SK-N-SH (cell line): ENCODE measurements around the gene FAM131C. TPM values are rescaled to one million over a fixed set of nuclear protein-coding genes. Genes with fewer than 3 reads are reported as not detected.

ENCODE experiments used
- CTCF ChIA-PET: fragments of 300-600, 350-600 bp; formaldehyde crosslinking; extraction: SDS; loops from one replicate; lab custom pipeline; 2021; lab: Yijun Ruan, JAX
- POLR2A ChIA-PET: fragments of 350-600 bp; sonication (Branson Sonifier 250); formaldehyde crosslinking; extraction: SDS; loops from one replicate; lab custom pipeline; 2020; ENCODE audit warnings: antibody characterized with exemption, inconsistent platforms; lab: Yijun Ruan, JAX
- DNase-seq: peaks from one replicate; pipeline ENCODE4 v3.0.0; 2012
- H2AFZ ChIP-seq: fragments of 200-600 bp; sonication (generic); 2 replicates; pipeline ENCODE4 v1.8.1; 2016; ENCODE audit warnings: antibody characterized with exemption, mild to moderate bottlenecking, low read depth
- H3F3A ChIP-seq: fragments of 200-600 bp; sonication (generic); replicated peaks from 2 replicates; pipeline ENCODE3; 2016; ENCODE audit warnings: antibody characterized with exemption, mild to moderate bottlenecking; ENCODE audit not compliant: insufficient read depth
- H3K27ac ChIP-seq, 2 experiments: fragments of 200-500 bp in 1 of 2; fragments of 200-600 bp in 1 of 2; sonication (Bioruptor generic) in 1 of 2; sonication (generic), shearing (Covaris generic) in 1 of 2; 2 replicates each; pipeline versions ENCODE4 v1.5.1 to v1.6.1; 2014 to 2016; ENCODE audit warnings: low read depth in 2 of 2, inconsistent platforms in 1 of 2, low read length in 1 of 2, mild to moderate bottlenecking in 1 of 2, mixed read lengths in 1 of 2
- H3K27me3 ChIP-seq: fragments of 200-600 bp; sonication (generic), shearing (Covaris generic); 2 replicates; pipeline ENCODE4 v1.6.1; 2016; ENCODE audit warnings: mixed run types; ENCODE audit not compliant: insufficient read depth
- H3K36me3 ChIP-seq, 2 experiments: fragments of 200-500 bp in 1 of 2; fragments of 200-600 bp in 1 of 2; sonication (Bioruptor generic) in 1 of 2; sonication (generic) in 1 of 2; replicated peaks in 1 of 2; 2 replicates each; pipeline versions ENCODE3 to v1.5.1; 2014 to 2016; ENCODE audit warnings: low read length in 1 of 2, mild to moderate bottlenecking in 1 of 2; ENCODE audit not compliant: insufficient read depth in 2 of 2, control insufficient read depth in 1 of 2
- H3K4me1 ChIP-seq, 2 experiments: fragments of 200-500 bp in 1 of 2; fragments of 200-600 bp in 1 of 2; sonication (Bioruptor generic) in 1 of 2; sonication (generic), shearing (Covaris generic) in 1 of 2; 2 replicates each; pipeline versions ENCODE4 v1.5.1 to v1.6.1; 2014 to 2016; ENCODE audit warnings: low read depth in 1 of 2, low read length in 1 of 2, mixed run types in 1 of 2; ENCODE audit not compliant: insufficient read depth in 2 of 2, control insufficient read depth in 1 of 2
- H3K4me2 ChIP-seq: fragments of 200-600 bp; sonication (generic), shearing (Covaris generic); 2 replicates; pipeline ENCODE4 v1.6.1; 2017; ENCODE audit warnings: mixed run types
- H3K4me3 ChIP-seq, 2 experiments: fragments of 200-500 bp in 1 of 2; fragments of 200-600 bp in 1 of 2; sonication (Bioruptor generic) in 1 of 2; sonication (generic), shearing (Covaris generic) in 1 of 2; 2 replicates each; pipeline versions ENCODE4 v1.5.1 to v1.8.1; 2014 to 2016; ENCODE audit warnings: low read depth in 2 of 2, inconsistent platforms in 1 of 2, low read length in 1 of 2, mild to moderate bottlenecking in 1 of 2, mixed read lengths in 1 of 2, moderate library complexity in 1 of 2
- H3K79me2 ChIP-seq: fragments of 200-600 bp; sonication (generic); 2 replicates; pipeline ENCODE4 v1.8.1; 2017; ENCODE audit warnings: mild to moderate bottlenecking; ENCODE audit not compliant: insufficient read depth
- H3K9ac ChIP-seq: fragments of 200-600 bp; sonication (generic); 2 replicates; pipeline ENCODE4 v1.6.1; 2017; ENCODE audit warnings: mixed run types
- H3K9me2 ChIP-seq: fragments of 200-600 bp; sonication (generic); 2 replicates; pipeline ENCODE4 v1.6.1; 2017; ENCODE audit warnings: mixed run types
- H3K9me3 ChIP-seq: fragments of 200-600 bp; sonication (generic); 2 replicates; pipeline ENCODE4 v1.6.1; 2017; ENCODE audit warnings: mixed run types, mild to moderate bottlenecking, moderate library complexity
- H4K20me1 ChIP-seq: fragments of 200-600 bp; sonication (generic); 2 replicates; pipeline ENCODE4 v1.6.1; 2017; ENCODE audit warnings: mild to moderate bottlenecking, mixed run types; ENCODE audit not compliant: insufficient read depth
- ELF1 ChIP-seq: IDR thresholded peaks from 2 replicates; pipeline ENCODE4 v1.4.0; 2012
- EP300 ChIP-seq, 2 experiments: IDR thresholded peaks; 2 replicates each; pipeline versions ENCODE4 v1.4.0 to v1.6.1; 2012; ENCODE audit warnings: borderline replicate concordance in 1 of 2, low read depth in 1 of 2, low read length in 1 of 2
- GABPA ChIP-seq: IDR thresholded peaks from 2 replicates; pipeline ENCODE4 v1.4.0; 2012; ENCODE audit warnings: low read depth, mild to moderate bottlenecking
- MAX ChIP-seq: IDR thresholded peaks from 2 replicates; pipeline ENCODE4 v1.4.0; 2012; ENCODE audit warnings: low read depth
- MEF2A ChIP-seq: IDR thresholded peaks from 2 replicates; pipeline ENCODE4 v1.4.0; 2012; ENCODE audit warnings: low read depth, borderline replicate concordance
- MXI1 ChIP-seq: IDR thresholded peaks from 2 replicates; pipeline ENCODE4 v1.6.1; 2012; ENCODE audit warnings: mild to moderate bottlenecking, low read depth, low read length, improper control_type of control experiment
- POLR2AphosphoS5 ChIP-seq: IDR thresholded peaks from 2 replicates; pipeline ENCODE4 v1.6.1; 2012; ENCODE audit warnings: low read depth, low read length
- RAD21 ChIP-seq: IDR thresholded peaks from 2 replicates; pipeline ENCODE4 v1.6.1; 2012; ENCODE audit warnings: mild to moderate bottlenecking, low read length
- RCOR1 ChIP-seq: fragments of 150-350 bp; IDR thresholded peaks from 2 replicates; pipeline ENCODE4 v1.6.1; 2017; ENCODE audit warnings: antibody characterized with exemption, low read length
- RFX5 ChIP-seq: IDR thresholded peaks from 2 replicates; pipeline ENCODE4 v1.6.1; 2012; ENCODE audit warnings: mild to moderate bottlenecking, improper control_type of control experiment, low read length
- SIN3A ChIP-seq: IDR thresholded peaks from 2 replicates; pipeline ENCODE4 v1.6.1; 2012; ENCODE audit warnings: low read depth, mild to moderate bottlenecking, low read length, moderate library complexity, borderline replicate concordance
- SMC3 ChIP-seq: IDR thresholded peaks from 2 replicates; pipeline ENCODE4 v1.6.1; 2012; ENCODE audit warnings: low read depth, low read length, improper control_type of control experiment
- TAF1 ChIP-seq: IDR thresholded peaks from 2 replicates; pipeline ENCODE4 v1.6.1; 2012; ENCODE audit warnings: low read depth, mild to moderate bottlenecking, low read length, moderate library complexity, borderline replicate concordance
- YY1 ChIP-seq: IDR thresholded peaks from 2 replicates; pipeline ENCODE4 v1.4.0; 2012; ENCODE audit warnings: low read depth, mild to moderate bottlenecking
- WGBS: methylation state at CpG from one replicate; pipeline ENCODE4 v1.1.6; 2017; ENCODE audit warnings: low lambda C conversion rate; 5-methylcytosine and 5-hydroxymethylcytosine counted together
- polyA plus RNA-seq, 3 experiments: library from polyadenylated mRNA; depleted of rRNA; stranded (reverse); fragments of >200 nt; gene quantifications; 2 replicates each; pipeline ENCODE4 v1.2.3, GENCODE V29; 2012
- TF ChIP-seq, protein P1 (sequence below): IDR thresholded peaks from 2 replicates; pipeline ENCODE4; 2012
- TF ChIP-seq, protein P2 (sequence below): IDR thresholded peaks from 2 replicates; pipeline ENCODE4 v1.4.0; 2012; ENCODE audit warnings: low read depth, borderline replicate concordance
- TF ChIP-seq, protein P3 (sequence below): fragments of 200-600 bp; sonication (generic); IDR thresholded peaks from 2 replicates; pipeline ENCODE4 v1.6.1; 2017; ENCODE audit warnings: antibody characterized with exemption, mild to moderate bottlenecking, moderate library complexity

FAM131C gene
- polyA plus RNA-seq, 1 of the 3 experiments (the other 2 are of a cell fraction): 1.6 TPM

- TF ChIP-seq, protein P1, sequence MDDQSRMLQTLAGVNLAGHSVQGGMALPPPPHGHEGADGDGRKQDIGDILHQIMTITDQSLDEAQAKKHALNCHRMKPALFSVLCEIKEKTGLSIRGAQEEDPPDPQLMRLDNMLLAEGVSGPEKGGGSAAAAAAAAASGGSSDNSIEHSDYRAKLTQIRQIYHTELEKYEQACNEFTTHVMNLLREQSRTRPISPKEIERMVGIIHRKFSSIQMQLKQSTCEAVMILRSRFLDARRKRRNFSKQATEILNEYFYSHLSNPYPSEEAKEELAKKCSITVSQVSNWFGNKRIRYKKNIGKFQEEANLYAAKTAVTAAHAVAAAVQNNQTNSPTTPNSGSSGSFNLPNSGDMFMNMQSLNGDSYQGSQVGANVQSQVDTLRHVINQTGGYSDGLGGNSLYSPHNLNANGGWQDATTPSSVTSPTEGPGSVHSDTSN: no peak
- no peak for TF ChIP-seq TAF1
- no peak for TF ChIP-seq RCOR1
- TF ChIP-seq, protein P2, sequence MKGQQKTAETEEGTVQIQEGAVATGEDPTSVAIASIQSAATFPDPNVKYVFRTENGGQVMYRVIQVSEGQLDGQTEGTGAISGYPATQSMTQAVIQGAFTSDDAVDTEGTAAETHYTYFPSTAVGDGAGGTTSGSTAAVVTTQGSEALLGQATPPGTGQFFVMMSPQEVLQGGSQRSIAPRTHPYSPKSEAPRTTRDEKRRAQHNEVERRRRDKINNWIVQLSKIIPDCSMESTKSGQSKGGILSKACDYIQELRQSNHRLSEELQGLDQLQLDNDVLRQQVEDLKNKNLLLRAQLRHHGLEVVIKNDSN: no peak
- TF ChIP-seq SIN3A: no peak
- TF ChIP-seq MEF2A: no peak
- TF ChIP-seq SMC3: no peak
- no peak for TF ChIP-seq POLR2AphosphoS5
- TF ChIP-seq RFX5: no peak
- no peak for TF ChIP-seq YY1
- TF ChIP-seq EP300 (IDR thresholded peaks at IDR 0.05; ENCODE audit: borderline replicate concordance in 1 of 2, low read depth in 1 of 2, low read length in 1 of 2): no peak
- TF ChIP-seq GABPA: no peak
- TF ChIP-seq MXI1: no peak
- TF ChIP-seq, all 33 proteins: peak for 0
Measured at GRCh38 chr1:16051039-16051438, 22.4 kb downstream of the FAM131C start (continued).

DNA sequence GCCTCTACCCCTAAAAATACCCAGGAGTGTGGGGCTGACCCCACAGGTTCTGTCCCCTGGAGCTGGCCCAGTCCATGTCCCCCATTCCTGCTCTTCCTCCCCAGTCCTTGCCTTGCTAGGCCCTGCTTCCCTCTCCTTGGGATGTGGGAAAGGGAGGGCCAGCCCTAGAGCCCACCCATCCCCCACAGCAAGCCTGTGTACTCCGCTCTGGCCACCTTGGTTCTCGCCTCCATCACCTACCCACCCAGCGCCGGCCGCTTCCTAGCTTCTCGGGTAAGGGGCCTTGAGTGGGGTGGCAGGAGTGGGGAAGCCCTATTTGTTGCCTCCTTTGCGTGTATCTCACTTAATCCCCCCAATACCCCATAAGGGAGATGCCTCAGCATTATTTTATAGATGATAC is 23.1 kb downstream of the FAM131C start:
- WGBS: 99% methylated on average over 6 of the region's 7 CpGs
- H3K36me3 ChIP-seq: no peaks in the 10 kb centered on the region
- ChIA-PET CTCF (interaction anchor here (1.1 to 2.3 kb wide), 3 partner anchors 42 to 259 kb away, joined by 3 to 5 read pairs (median 4); no protein-coding TSS in a partner anchor), POLR2A (no interaction called here)
- H3K27me3 ChIP-seq: no peaks in the 10 kb centered on the region
- DNase-seq: no peak
- TF ChIP-seq, protein P3, sequence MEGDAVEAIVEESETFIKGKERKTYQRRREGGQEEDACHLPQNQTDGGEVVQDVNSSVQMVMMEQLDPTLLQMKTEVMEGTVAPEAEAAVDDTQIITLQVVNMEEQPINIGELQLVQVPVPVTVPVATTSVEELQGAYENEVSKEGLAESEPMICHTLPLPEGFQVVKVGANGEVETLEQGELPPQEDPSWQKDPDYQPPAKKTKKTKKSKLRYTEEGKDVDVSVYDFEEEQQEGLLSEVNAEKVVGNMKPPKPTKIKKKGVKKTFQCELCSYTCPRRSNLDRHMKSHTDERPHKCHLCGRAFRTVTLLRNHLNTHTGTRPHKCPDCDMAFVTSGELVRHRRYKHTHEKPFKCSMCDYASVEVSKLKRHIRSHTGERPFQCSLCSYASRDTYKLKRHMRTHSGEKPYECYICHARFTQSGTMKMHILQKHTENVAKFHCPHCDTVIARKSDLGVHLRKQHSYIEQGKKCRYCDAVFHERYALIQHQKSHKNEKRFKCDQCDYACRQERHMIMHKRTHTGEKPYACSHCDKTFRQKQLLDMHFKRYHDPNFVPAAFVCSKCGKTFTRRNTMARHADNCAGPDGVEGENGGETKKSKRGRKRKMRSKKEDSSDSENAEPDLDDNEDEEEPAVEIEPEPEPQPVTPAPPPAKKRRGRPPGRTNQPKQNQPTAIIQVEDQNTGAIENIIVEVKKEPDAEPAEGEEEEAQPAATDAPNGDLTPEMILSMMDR: no peak
- no peak for TF ChIP-seq MAX
- no peak for TF ChIP-seq ELF1
- TF ChIP-seq RAD21: no peak
- H3K79me2 ChIP-seq: no peaks in the 10 kb centered on the region
- peaks cover 0 to 3% of the 10 kb centered on the region in 2 experiments; a peak in 1 of 4 replicates for H3K4me1 ChIP-seq
- no peak overlapping the region for H3K4me3 ChIP-seq
- H3K9me3 ChIP-seq: no peaks in the 10 kb centered on the region
- no peak overlapping the region for H3K4me2 ChIP-seq
- H2AFZ ChIP-seq: no peak overlapping the region
- H3K9ac ChIP-seq: no peak overlapping the region
- no peaks in the 10 kb centered on the region for H3F3A ChIP-seq
- H4K20me1 ChIP-seq: no peaks in the 10 kb centered on the region
- H3K27ac ChIP-seq: no peak overlapping the region
- H3K9me2 ChIP-seq: no peaks in the 10 kb centered on the region
